Esophagus muscularis mucosa (tissue), 4 donors: Measurements from ENCODE around the gene ZNF319. TPM values are rescaled to one million over a fixed set of nuclear protein-coding genes. Genes with fewer than 3 reads are reported as not detected.

Experiments
- DNase-seq: peaks from one replicate; pipeline ENCODE4 v3.0.0-alpha.2; 2017; ENCODE audit errors: extremely low spot score
- H3K27ac ChIP-seq, 4 donors: fragments of 200-600 bp; sonication (generic); replicated peaks in 1 of 4; 1 replicate in 3 of 4; 2 replicates in 1 of 4; pipeline ENCODE4 v1.5.1; 2016 to 2019; ENCODE audit warnings: mild to moderate bottlenecking in 1 of 4
- H3K27me3 ChIP-seq, 4 donors: fragments of 200-600 bp; sonication (generic); one replicate each; pipeline versions ENCODE4 v1.5.1 to v1.6.0; 2016 to 2019
- H3K36me3 ChIP-seq, 4 donors: fragments of 200-600 bp; sonication (generic); one replicate each; pipeline ENCODE4 v1.5.1; 2016 to 2019
- H3K4me1 ChIP-seq, 4 donors: fragments of 200-600 bp; sonication (generic); one replicate each; pipeline ENCODE4 v1.5.1; 2016 to 2019
- H3K4me3 ChIP-seq, 4 donors: fragments of 200-600 bp; sonication (generic); 1 replicate in 2 of 4; 2 replicates in 2 of 4; pipeline ENCODE4 v1.5.1; 2016 to 2019; ENCODE audit warnings: mild to moderate bottlenecking in 4 of 4, moderate library complexity in 1 of 4
- H3K9me3 ChIP-seq, 4 donors: fragments of 200-600 bp; sonication (generic); 1 replicate in 3 of 4; 2 replicates in 1 of 4; pipeline ENCODE4 v1.5.1; 2016 to 2019
- CTCF ChIP-seq, 3 experiments: fragments of 200-600 bp in 2 of 3; fragments of 450-650 bp in 1 of 3; sonication (generic) in 2 of 3; IDR thresholded peaks; one replicate each; pipeline ENCODE4 v1.5.1; 2017 to 2019; ENCODE audit warnings: antibody characterized with exemption in 3 of 3, mild to moderate bottlenecking in 2 of 3, moderate library complexity in 1 of 3
- EP300 ChIP-seq: sonication (generic); formaldehyde crosslinking; IDR thresholded peaks from one replicate; pipeline ENCODE4 v1.6.1; 2017; ENCODE audit warnings: antibody characterized with exemption
- POLR2A ChIP-seq: fragments of 450-650 bp; IDR thresholded peaks from one replicate; pipeline ENCODE4 v1.6.1; 2017; ENCODE audit warnings: antibody characterized with exemption, moderate library complexity, mild to moderate bottlenecking, low read depth
- POLR2AphosphoS5 ChIP-seq, 2 donors: sonication (generic); formaldehyde crosslinking; IDR thresholded peaks; one replicate each; pipeline ENCODE4 v1.6.1; 2017; ENCODE audit warnings: antibody characterized with exemption in 2 of 2
- WGBS: methylation state at CpG from one replicate; pipeline ENCODE4 v1.1.5; 2018; 5-methylcytosine and 5-hydroxymethylcytosine counted together
- intact Hi-C: fragments of 100-400 bp; cut with DNase I; formaldehyde crosslinking; loops from one replicate; pipeline ENCODE4 v1.15.1; 2023
- total RNA-seq, 4 donors: library from RNA; depleted of rRNA; stranded (reverse); fragments of >200 nt; gene quantifications; one replicate each; pipeline versions ENCODE4 v1.1.0 to v1.2.1, GENCODE V29; 2016

The ZNF319 gene
- total RNA-seq, 4 donors from 2014 or later, result 7.1 to 20.9 (median 12.8) TPM

GRCh38 chr16:58013201-58013956 lies 12.9 kb upstream of the ZNF319 start:
- Histone ChIP-seq H3K36me3 (peaks cover 19 to 70% (median 54%) of the 10 kb centered on the region in 4 donors), H3K4me3 (no peak overlapping the region), H3K9me3 (no peaks in the 10 kb centered on the region), H3K4me1 (peaks cover 0 to 5% (median 0%) of the 10 kb centered on the region in 4 donors), H3K27me3 (no peaks in the 10 kb centered on the region), H3K27ac (no peak overlapping the region)
- intact Hi-C loops, result no loop called here
- no peak for DNase-seq
- no peak for TF ChIP-seq CTCF (IDR thresholded peaks at IDR 0.05)
- TF ChIP-seq EP300, result no peak
- no peak for TF ChIP-seq POLR2A
- 85% methylated on average over 9 of the region's 9 CpGs for WGBS

GRCh38 chr16:58012481-58012880 lies 12.0 kb upstream of the ZNF319 start:
- no peak overlapping the region for H3K4me3 ChIP-seq
- H3K4me1 ChIP-seq, result peaks cover 0 to 5% (median 0%) of the 10 kb centered on the region in 4 donors
- H3K9me3 ChIP-seq, result no peaks in the 10 kb centered on the region
- no peak overlapping the region for H3K27ac ChIP-seq
- H3K36me3 ChIP-seq, result peaks cover 12 to 64% (median 46%) of the 10 kb centered on the region in 4 donors
- intact Hi-C loops, result no loop called here
- no peak for TF ChIP-seq CTCF (IDR thresholded peaks at IDR 0.05)
- TF ChIP-seq POLR2A, result no peak
- no peak for TF ChIP-seq POLR2AphosphoS5 (IDR thresholded peaks at IDR 0.05)
- H3K27me3 ChIP-seq, result no peaks in the 10 kb centered on the region
- 80% methylated on average over 7 of the region's 9 CpGs for WGBS
- no peak for DNase-seq

- no peak for TF ChIP-seq EP300
- TF ChIP-seq POLR2AphosphoS5 (IDR thresholded peaks at IDR 0.05), result no peak
- TF ChIP-seq CTCF (IDR thresholded peaks at IDR 0.05), result no peak
- no peak for TF ChIP-seq POLR2A
- Histone ChIP-seq H3K4me1 (peaks cover 0 to 5% (median 0%) of the 10 kb centered on the region in 4 donors), H3K9me3 (no peaks in the 10 kb centered on the region), H3K4me3 (no peak overlapping the region), H3K27ac (no peak overlapping the region), H3K36me3 (peaks cover 12 to 57% (median 45%) of the 10 kb centered on the region in 4 donors), H3K27me3 (no peaks in the 10 kb centered on the region)
- DNase-seq, result no peak
- WGBS, result 92% methylated on average over 3 of the region's 3 CpGs
- intact Hi-C loops, result no loop called here
Measured at GRCh38 chr16:58011652-58012051, 11.2 kb upstream of the ZNF319 start.

- intact Hi-C loops, result no loop called here
- H3K36me3 ChIP-seq, result peaks cover 12 to 63% (median 50%) of the 10 kb centered on the region in 4 donors
- 79% methylated on average over 3 of the region's 3 CpGs for WGBS
Measured at GRCh38 chr16:58010886-58011285, 10.4 kb upstream of the ZNF319 start.

More at GRCh38 chr16:58010886-58011285, 10.4 kb upstream of the ZNF319 start:
- no peak overlapping the region for H3K27ac ChIP-seq
- DNase-seq, result no peak
- no peak for TF ChIP-seq CTCF (IDR thresholded peaks at IDR 0.05)
- TF ChIP-seq POLR2AphosphoS5 (IDR thresholded peaks at IDR 0.05), result no peak
- TF ChIP-seq POLR2A, result no peak
- TF ChIP-seq EP300, result no peak
- H3K4me3 ChIP-seq, result no peak overlapping the region
- peaks cover 0 to 5% (median 0%) of the 10 kb centered on the region in 4 donors for H3K4me1 ChIP-seq
- H3K27me3 ChIP-seq, result no peaks in the 10 kb centered on the region
- no peaks in the 10 kb centered on the region for H3K9me3 ChIP-seq
